Mesenchymal stem cell (in vitro differentiated cells and primary cell): Measurements from ENCODE around the gene WARS2. TPM values are rescaled to one million over a fixed set of nuclear protein-coding genes. Genes with fewer than 3 reads are reported as not detected.

Experiments used
- small RNA-seq: library from polyadenylated mRNA; stranded (forward); fragments of <200 nt; extraction: miRNeasy Mini kit (QIAGEN cat#:217004); gene quantifications from one replicate; pipeline ENCODE3, GENCODE V24; 2013; ENCODE audit warnings: low read depth

The WARS2 gene

Small RNA genes lying within 50 kb of the gene (small RNA-seq; reads per million reads assigned to genes)
- not detected for gene AL139420.2
